Activated CD4-positive, CD25-positive, alpha-beta regulatory T cell treated with anti-CD3 and anti-CD28 coated beads, Interleukin-2, amount 50 U/mL, for 24 hours (primary cell): Measurements from ENCODE around the gene CFAP61.
"Not testable (repeated sequence)": the region's sequence is repeated elsewhere in the genome, so short reads cannot be mapped to it uniquely, and the experiment has no call there.

Experiments used
- ATAC-seq, 2 donors: fragments of 150-1000 bp; cut with Tn5 transposase; one replicate each; pipeline ENCODE4 v1.10.0; 2021; ENCODE audit warnings: mild to moderate bottlenecking in 1 of 2, moderate library complexity in 1 of 2

Gene CFAP61

DNA sequence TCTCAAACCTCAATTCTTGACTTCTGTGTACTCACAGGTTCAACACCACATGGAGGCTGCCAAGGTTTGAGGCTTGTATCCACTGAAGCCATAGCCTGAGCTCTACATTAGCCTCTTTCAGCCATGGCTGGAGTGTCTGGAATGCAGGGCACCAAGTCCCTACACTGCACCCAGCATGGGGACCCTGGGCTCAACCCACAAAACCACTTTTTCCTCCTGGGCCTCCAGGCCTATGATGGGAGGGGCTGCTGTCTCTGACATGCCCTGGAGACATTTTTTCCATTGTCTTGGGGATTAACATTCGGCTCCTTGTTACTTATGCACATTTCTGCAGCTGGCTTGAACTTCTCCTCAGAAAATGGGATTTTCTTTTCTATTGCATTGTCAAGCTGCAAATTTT, 192.1 kb downstream of the CFAP61 start:
- not testable (repeated sequence) for ATAC-seq

DNA sequence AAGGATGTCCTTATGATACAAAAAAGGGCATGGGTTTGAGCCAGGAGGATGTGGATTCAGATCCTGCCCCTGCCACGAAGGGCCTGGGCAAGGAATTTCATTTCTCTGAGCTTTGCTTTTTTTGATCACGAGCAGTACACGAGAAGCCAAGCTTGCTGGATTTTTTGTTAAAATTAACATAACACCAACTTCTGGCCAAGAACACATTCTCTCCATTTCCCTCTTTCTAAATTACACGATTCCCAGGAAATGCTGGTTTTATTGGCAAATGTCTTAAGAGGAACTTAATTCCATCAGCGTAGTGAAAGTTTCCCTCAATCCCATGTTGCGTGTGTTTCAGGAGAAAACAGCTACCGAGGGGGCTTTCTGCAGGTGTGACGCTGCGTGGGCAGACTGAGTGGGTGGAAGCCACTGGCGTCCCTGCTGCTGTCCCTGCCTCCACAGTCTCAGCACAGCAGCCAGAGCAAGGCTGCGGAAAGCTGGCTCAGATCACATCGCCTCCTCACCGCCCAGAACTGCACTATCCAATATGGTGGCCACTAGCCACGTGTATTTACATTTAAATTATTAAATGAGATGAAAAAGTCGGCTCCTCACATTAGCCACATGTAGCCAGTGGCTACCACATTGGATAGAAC, 194.8 kb downstream of the CFAP61 start:
- no peak for ATAC-seq

DNA sequence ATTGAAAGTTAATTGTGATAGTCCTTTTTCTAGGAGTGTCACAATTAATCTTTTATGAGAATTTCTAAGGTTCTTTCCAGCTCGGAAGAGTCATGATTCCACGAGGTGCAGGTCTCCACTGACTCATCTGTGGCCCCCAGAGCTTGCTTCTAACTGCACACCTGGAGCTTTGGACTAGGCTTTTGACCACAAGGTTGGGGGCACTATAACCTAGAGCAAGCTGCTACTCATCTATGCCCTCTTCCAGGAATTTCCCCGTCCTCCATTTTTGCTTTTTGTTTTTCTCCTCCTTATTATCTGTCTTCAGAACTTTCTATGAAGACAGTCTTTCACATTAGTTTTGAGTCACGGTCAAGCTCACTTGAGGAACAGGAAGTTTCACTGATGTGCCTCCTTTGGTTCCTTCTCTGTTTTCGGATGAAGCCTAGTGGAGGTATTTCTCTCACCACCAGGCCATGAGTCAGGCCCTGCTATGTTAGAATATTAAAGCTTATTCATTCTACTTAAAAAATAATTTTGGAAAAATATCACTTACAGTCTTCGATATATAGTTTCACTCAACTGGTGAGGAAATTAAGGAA, 196.4 kb downstream of the CFAP61 start:
- ATAC-seq: no peak

DNA sequence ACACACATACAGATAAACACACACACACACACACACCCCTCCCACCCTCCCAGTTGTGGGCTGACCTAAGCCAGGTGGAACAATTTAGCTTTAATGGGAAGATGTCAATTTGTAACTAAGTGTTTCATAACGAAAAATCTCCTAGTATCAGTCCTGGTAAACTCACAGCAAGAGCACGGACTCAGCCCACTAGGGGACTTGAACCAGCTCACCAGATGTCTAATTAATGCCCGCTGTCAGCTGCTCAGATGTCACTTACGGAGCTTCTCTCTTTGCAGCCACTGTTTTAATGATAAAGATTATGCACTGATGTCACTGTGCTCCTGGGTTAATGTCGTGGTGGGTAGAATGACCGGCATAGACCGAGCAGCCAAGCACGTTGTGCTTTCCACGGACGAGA, 199.0 kb downstream of the CFAP61 start:
- ATAC-seq: no peak

DNA sequence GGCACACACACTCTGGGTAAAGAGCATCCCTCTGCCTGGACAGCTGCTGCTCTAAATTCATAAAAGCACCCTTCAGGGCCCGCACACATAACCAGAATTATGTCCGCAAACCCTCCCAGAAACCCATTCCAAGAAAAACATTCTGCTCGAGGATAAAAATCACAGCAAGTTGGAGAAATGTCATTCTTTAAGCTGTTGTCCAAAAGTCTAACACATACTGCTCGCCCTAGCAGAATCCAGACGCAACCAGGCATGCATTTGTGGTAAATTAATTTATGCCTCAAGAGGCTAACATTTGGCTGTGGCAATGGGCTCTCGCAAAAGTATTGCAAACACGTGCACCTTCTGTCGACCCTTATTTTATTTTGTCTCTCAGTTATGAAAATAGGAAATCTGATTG, 199.5 kb downstream of the CFAP61 start:
- ATAC-seq: no peak

DNA sequence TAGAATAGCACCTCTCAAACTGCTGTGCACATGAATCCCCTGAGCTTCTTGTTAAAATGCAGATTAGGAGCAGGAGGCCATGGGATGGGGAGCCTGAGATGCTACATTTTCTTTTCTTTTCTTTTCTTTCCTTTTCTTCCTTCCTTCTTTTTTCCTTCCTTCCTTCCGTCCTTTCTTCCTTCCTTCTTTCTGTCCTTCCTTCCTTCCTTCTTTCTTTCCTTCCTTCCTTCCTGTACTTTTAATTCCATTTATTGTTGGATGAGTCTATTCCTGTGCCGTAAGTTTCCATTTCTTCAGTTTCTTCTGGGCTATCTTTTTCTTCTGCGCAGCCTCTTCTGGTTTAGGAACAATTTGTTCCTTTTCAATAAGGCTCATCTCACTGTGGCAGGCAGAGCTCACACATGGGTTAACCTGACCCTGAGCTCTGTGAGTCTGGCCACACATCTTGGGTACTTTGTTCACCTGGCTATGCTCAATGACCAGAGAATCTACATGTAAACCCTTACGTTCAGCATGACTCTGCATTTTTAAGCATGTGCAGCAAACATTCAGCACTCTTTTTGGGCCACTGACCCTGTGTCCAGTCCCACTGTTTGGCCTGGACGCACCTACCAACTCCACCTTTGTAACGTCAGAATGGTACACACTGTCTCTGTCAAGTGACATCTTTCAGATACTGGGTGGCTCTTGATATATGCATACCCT, 200.9 kb downstream of the CFAP61 start:
- no peak for ATAC-seq

DNA sequence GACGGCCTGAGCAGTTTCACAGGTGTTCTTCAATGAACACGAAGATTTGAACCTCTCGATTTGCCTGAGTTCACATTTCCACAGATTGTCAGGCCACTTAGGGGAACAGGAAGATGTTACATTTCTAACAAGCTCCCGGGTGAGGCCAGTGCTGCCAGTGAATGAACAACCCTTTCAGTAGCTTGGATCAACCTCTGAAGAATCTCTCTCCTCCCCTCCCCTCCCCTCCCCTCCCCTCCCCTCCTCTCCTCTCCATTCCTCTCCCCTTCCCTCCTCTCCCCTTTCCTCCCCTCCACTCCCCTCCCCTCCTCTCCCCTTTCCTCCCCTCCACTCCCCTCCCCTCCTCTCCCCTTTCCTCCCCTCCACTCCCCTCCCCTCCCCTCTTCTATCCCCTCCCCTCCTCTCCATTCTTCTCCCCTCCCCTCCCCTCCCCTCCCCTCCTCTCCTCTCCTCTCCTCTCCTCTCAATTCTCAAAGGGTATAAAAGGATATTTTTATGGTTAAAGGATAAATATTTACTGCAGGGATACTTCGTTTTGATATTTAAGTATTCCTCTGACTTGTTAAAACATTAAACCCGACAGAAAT, 201.5 kb downstream of the CFAP61 start:
- no peak for ATAC-seq

DNA sequence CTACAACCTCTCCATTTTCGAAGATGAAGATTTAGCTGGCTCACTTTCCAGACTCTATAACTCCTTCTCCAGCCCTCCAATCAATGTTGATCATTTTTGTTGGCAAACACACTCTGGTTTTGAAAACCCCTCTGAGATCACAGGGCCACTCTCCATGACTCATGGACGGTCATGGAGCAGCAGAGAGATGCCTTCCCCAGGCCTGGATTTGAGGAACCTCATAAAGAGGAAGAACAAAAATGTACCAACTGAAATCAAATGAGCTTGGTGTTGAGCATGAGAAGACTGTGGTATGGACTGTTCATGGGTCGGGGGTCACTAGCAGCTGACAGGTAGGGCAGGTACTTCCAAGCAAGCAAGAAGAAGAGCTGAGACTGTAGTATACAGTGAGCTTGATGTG, 202.8 kb downstream of the CFAP61 start:
- no peak for ATAC-seq

DNA sequence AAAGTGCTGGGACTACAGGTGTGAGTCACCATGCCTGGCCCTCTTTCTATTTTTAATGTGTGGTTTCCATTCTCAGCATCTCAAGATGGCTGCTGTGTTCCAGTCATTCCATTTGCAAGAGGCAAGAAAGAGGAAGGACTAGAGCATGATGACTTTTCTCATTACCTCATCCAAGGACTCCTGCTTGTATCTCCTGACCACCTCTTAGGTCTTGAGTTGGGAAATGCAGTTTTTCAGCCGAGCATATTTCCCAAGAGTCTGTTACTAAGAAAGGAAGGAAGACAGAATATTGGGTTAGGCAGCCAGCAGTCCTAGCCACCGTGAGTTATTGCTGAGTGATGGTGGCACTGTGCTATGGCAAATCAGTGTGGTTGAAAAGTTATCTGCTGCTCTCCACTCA, 207.2 kb downstream of the CFAP61 start:
- ATAC-seq: no peak

DNA sequence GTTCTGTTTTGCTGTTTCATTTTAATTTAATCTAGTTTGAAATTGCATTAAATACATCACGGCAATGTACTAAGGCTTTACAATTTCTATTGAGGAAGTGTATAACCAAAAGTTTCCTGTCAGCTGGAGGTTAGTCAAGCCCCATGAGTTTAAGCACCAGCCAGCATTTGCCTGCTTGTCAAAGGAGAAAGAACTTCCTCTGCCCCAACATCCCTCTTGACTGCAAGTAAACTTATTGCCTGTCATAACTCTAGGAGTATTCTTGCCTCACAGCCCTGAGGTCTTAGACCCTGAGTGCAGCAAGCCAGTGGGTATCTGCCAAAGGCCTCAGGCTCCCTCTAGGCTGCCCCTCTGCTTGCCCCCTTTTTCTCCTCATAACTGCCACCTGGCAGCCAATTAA, 208.8 kb downstream of the CFAP61 start:
- ATAC-seq: no peak

DNA sequence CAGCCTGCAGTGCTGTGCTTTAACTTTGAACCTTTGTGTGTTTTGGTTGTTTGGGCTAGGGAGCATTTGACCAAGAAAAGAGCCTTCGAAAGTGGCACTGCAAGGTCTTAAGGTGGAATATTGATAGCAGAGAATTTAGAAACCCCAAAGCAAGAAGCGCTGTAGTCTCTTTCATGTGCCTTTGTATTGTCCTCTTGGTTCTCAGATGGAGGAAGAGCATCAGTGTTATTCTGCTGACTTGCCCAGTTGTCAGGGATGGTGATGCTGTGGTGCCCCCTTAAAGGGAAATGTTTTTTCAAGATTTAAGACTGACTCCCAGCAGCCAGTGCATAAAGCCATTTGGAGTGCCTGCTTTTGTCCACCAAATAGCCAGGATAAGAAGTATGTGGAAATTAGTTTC, 212.9 kb downstream of the CFAP61 start:
- no peak for ATAC-seq

DNA sequence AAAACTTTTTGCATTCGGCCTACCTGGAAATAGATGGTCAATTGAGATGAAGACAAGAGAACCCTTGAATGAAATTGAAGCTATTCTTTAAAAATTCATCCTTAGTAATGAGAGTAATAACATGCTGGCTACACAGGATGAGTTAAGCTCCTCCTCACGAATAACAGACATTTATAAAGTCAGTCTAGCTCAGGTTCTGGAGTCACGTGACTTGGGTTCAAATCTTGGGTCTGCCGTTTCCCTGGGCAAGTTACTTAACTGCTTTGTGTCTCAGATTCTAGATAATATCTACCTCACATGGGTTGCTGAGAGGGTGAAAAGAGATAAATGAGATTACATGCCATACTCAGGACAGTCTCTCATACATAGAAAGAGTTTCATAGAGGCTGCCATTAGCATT, 214.2 kb downstream of the CFAP61 start:
- ATAC-seq: no peak

DNA sequence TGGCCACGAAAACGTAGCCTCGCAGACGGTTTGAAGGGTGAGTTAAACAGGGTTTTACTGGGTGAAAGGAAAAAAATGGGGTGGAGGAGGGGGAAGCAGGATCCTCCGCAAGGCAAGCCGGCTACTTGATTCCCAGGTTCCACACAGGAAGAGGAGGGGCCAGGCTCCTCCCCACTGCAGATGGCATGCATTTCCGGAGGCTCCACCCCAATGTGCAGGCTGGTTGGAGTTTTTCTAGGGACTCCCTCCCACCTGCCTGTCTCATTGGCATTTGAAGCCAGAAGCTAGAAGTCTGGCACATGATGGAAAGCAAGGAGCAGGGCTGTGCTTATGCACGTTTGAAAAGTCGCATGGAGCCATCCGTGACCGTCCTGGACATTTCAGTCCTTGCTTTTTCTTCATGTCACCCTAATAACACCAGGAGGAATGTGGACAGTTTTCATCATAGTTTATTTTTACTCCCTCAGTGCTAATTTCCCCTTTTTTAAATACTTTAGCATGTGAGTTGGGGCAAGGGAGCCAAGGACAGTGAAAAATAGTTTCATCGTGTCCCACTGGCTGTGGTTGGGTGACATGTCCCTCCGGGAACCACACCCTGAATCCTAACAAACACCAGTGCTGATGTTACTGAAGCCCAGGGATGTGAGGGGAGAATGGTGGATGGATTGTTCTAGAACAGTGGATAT, 215.5 kb downstream of the CFAP61 start:
- ATAC-seq: no peak

DNA sequence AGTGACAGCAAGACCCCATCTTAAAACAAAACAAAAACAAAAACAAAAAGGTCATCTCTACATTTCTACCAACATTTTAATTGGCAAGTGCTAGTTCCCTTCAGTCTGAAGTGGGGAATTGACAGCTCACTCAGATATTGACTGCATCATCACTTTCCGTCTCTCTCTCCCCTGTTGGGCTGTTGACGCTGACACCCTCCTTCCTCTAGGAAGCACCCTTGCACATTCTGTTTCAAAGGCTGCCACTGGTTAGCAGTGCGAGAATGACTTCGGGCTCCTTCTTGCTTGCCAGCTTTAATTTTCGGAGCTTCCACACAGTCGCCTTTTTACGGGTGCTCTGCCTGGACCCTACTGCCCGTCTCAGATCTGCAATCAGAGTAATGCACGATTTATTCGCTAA, 218.9 kb downstream of the CFAP61 start:
- no peak for ATAC-seq

DNA sequence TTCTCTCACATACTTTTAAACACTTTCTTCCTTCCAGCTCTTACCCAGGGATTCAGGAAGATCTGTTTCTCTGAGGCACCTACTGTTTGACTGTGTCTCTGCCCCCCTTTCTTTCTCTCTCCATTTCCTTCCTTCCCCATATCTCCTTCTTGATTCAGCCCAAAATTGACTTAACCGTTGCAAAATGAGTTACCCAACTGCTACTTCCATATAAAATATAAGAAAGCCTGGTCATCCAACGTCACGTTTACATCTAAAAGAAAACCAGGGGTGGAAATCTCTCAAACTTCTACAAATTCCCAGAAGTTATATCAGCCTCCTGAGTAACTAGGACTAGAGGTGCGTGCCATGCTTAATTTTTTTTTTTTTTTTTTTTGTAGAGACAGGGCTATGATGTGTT, 220.4 kb downstream of the CFAP61 start:
- no peak for ATAC-seq

DNA sequence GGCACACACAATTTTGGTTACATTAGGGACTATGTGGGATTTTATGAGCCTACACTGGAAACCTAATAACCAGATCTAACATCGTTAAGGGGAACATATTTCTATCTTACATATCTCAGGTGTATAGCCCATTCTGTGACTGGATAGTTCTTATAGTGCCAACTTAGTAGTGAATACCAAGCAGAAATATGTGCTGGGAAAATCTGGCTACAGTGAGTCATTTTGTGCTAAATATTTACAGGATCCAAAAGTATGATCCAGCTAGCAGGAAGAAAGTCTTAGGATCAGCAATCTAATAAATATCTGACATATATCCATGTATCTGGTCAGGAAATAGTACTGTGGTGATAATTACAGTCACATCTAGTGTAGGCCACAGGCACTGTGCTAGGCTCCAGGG, 221.0 kb downstream of the CFAP61 start:
- ATAC-seq: no peak

DNA sequence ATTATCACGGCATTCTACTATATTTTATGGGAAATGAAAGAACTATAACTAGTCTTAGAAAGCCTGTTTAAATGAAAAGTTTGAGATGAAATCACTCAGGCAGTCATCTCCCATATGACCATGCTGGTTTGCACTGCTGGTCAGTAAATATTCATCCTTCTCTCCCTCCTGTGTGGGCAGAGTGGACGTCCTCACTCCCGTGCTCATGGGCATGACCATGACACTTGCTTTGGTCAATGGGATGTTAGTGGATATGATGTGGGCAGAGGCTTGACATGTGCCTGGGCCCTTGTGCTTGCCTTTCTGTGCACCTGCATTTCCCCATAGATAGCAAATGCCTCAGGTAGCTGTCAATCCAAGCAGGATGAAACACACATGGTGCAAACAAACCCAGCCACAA, 222.5 kb downstream of the CFAP61 start:
- ATAC-seq: no peak

DNA sequence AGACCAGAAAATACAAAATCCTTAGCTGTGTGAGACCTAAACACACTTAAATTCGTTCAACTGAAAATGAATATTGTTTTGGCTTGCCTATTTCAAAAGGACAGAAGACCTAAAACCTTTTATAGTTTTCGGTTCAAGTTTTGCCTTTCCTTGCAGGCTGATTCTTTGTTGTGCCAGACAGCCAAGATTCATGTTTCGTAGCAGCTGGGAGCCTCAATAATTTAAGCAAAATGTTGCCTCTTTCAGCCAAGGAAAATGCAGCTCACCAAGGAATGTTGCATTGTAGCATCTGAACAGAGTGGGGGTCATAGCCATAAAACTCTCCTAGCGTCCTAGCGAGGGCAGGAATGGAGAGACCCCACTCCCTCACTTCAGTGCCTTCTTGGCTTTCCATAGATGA, 223.3 kb downstream of the CFAP61 start:
- ATAC-seq: no peak

DNA sequence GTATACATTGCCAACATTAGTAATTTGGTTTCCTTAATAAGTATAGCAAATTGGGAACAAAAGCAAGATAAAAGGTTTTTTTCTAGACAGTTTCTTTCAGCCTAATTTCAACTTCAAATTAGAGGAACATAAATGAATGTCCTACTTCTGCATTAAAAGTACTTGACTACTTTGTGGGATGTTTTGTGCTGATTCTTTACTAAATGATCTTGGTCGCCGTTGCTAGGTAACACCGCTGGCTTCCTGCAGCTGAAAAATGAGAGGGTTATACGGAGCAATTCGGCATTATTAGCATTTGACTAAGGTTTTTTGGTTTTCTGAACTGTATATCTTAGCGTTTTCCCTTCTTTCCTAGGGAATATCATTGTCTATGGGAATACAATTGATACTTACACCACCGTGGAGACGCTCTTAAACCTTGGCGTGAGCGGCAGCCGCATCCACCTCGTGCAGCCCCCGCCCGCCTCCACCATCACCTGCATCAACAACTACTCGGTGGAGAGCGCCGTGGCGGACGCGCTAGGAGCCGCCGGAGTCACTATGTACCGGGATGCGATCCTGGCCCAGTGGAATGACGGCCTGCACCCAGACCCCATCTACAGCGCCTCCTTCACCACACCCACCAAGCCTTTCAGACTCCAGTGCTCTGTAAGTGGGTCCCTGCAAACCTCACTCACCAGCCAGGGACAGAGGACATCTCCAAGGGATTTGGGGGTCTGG, 224.6 kb downstream of the CFAP61 start:
- no peak for ATAC-seq

DNA sequence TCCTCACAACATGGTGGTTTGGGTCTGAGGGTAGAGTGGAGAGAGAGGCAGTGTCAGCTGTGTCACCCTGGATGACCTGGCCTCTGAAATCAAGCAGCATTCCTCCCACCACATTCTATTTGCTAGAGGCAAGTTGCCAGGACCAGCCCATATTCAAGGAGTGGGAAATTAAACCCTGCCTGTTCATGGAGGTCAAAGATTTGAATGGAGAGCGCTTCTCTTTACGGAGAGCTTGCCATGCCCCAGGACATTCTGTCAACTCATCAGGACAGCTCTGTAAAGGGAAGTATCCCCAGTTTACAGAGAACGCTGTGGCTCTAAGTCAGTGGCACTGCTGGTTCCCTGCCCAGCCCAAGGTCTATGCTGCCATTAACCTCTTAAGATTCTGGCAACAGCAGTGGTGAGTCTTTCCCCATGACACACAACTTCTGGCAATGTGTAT, 225.6 kb downstream of the CFAP61 start:
- ATAC-seq: no peak

DNA sequence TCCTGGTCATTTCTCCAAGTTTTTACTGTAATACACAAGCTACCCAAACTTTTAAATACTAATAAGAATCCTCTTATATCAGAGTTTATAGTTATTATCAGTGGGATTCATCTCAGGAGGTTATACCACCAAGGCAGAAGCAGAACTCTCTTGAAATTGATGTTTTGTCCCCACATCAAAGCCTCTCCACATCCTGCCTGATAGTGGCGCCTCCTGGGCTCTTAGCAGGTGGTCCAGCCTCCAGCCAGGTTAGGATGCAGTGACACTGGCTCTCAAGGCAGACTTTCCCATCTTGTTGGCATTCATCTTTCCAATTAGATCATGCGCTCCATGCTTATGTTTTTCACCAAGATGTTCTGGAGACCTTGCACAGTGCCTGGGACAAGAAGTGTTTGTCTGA, 233.7 kb downstream of the CFAP61 start:
- ATAC-seq: no peak

DNA sequence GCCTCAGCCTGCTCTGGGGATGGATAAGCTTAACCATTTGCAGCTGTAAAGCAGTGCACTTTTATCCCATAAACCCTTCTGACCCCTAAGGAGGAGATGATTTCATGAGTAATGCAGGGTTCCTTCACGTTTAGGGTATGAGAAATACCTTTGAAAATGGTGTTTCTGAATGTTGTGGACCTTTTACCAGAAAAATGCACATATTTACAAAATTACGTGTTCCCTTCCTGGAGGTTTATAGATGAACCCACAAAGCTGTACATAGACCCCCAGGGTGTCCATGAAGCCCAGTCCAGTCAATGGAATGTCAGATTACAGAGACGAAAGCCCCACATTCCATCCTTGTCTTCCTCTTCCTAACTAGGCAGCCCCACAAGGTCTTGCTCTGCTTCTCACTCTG, 237.0 kb downstream of the CFAP61 start:
- no peak for ATAC-seq

DNA sequence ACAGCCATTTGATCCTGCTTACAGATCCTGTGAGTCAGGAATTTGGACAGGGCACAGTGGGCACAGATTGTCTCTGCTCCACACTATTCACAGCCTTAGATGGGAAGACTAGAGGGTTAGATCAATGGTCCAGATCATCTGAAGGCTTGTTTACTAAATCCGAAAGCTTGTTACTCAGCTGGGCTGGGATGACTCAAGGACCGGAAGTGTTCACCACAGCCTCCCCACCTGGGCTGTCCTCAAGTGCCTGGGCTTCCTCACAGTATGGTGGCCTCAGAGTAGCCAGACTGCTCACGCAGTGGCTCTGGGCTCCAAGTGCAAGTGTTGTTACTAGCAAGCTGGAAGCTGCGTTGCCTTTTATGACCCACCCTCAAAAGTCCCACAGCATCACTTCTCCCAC, 240.1 kb downstream of the CFAP61 start:
- ATAC-seq: no peak
